ENCODE results near the gene PPP4R3B. TPM values are rescaled to one million over a fixed set of nuclear protein-coding genes. Genes with fewer than 3 reads are reported as not detected.

The PPP4R3B gene
- total RNA-seq, 2 experiments from 2014 or later, result 42.3 to 68.4 TPM

DNA sequence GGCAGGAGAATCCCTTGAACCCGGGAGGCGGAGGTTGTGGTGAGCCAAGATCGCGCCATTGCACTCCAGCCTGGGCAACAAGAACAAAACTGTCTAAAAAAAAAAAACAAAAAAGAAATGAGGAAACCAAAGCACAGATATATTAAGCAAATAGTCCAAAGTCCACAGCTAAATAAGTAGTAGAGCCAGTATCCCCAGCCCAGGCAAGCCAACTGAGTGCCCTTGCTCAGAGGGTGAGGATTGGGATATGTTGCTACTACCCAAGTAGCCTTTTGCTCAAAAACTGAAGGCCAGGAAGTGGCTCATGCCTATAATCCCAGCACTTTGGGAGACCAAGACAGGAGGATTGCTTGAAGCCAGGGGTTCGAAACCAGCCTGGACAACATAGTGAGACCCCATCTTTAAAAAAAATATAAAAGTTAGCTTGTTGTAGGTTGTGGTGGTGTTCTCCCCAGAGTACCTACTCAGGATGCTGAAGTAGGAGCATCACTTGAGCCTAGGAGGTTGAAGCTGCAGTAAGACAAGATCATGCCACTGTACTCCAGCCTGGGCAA lies 92.5 kb downstream of the PPP4R3B start:
- TF ChIP-seq, protein P1, sequence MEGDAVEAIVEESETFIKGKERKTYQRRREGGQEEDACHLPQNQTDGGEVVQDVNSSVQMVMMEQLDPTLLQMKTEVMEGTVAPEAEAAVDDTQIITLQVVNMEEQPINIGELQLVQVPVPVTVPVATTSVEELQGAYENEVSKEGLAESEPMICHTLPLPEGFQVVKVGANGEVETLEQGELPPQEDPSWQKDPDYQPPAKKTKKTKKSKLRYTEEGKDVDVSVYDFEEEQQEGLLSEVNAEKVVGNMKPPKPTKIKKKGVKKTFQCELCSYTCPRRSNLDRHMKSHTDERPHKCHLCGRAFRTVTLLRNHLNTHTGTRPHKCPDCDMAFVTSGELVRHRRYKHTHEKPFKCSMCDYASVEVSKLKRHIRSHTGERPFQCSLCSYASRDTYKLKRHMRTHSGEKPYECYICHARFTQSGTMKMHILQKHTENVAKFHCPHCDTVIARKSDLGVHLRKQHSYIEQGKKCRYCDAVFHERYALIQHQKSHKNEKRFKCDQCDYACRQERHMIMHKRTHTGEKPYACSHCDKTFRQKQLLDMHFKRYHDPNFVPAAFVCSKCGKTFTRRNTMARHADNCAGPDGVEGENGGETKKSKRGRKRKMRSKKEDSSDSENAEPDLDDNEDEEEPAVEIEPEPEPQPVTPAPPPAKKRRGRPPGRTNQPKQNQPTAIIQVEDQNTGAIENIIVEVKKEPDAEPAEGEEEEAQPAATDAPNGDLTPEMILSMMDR (conservative IDR thresholded peaks at IDR 0.05; ENCODE audit: low read length), result no peak
- no peak for TF ChIP-seq EZH2phosphoT487 (IDR thresholded peaks at IDR 0.05; ENCODE audit: borderline replicate concordance, low read depth, low read length)
- Histone ChIP-seq H3K4me2 (ENCODE audit: low read length) (no peak overlapping the region), H3K36me3 (ENCODE audit: insufficient read depth, low read length) (no peaks in the 10 kb centered on the region), H3K9me2 (ENCODE audit: insufficient read depth, low read length) (no peaks in the 10 kb centered on the region), H3K4me1 (ENCODE audit: insufficient read depth, low read length, poor library complexity, severe bottlenecking) (peaks cover 9% of the 10 kb centered on the region), H3K4me3 (ENCODE audit: low read depth, low read length, poor library complexity, severe bottlenecking) (no peak overlapping the region), H3K27ac (ENCODE audit: low read depth, low read length, poor library complexity, severe bottlenecking) (no peak overlapping the region), H3K9me3 (ENCODE audit: low read length) (no peaks in the 10 kb centered on the region), H2AFZ (ENCODE audit: low read length) (no peak overlapping the region), H4K20me1 (ENCODE audit: insufficient read depth, low read length) (no peaks in the 10 kb centered on the region), H3K79me2 (ENCODE audit: insufficient read depth, low read depth, low read length) (no peaks in the 10 kb centered on the region)
- POLR2A ChIA-PET, result no interaction called here
- intact Hi-C loops (cut with micrococcal nuclease; ENCODE audit: unreplicated experiment), result no loop called here
- DNase-seq (ENCODE audit: low spot score), result no peak
- CTCF ChIA-PET (ENCODE audit: unreplicated experiment), result no interaction called here
- BruUV-seq (replicated peaks), result no TSS peak

DNA sequence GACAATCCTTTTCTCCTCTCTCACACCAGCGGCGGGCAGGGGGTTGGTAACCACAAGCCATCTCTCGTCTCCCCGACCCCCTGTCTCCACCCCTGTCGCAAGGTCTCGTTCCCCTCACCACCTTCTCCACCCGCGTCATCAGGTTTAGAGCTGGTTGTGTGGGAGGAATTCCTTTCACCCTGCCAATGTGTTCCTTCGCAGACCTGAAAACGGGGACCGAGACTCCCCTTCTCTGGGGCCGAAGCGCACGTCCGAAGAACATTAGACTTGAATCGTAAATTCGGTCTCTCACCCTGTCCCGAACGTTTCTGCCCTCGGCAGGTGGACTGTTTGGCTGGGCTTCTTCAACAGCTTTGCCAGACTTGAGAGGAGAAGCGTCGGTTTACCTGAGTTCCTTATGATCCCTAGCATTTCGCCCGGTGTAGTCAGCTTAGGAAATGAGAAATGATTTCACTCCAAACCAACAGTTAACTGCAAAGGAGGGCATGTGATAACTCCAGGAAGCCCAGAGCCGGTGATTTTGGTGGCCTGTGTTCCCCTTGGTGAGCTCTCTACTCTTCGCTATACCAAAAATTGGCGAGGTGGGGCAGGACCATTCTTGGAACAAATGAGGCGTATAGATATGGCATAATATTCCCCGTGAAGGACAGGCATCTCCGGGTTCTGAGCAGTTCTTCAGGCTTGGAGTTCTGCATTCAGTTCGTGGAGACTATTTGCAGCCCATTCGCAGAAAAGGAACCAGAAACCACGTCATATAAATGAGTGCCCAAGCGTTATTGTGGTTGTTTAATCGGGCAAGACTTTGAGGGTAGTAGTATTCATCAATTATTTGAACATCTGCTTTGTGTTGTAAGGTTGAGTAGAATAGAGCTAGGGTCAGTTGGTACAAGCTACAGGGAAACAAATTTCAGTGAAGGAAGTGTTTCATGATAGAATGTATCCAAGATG lies 97.2 kb downstream of the PPP4R3B start:
- no peaks in the 10 kb centered on the region for H3K79me2 ChIP-seq (ENCODE audit: insufficient read depth, low read depth, low read length)
- peak overlapping the region; percentile 77 for H3K4me3 ChIP-seq (ENCODE audit: low read depth, low read length, poor library complexity, severe bottlenecking)
- peak overlapping the region; percentile 79 for H2AFZ ChIP-seq (ENCODE audit: low read length)
- H4K20me1 ChIP-seq (ENCODE audit: insufficient read depth, low read length), result no peaks in the 10 kb centered on the region
- intact Hi-C loops (cut with micrococcal nuclease; ENCODE audit: unreplicated experiment), result no loop called here
- peaks cover 10% of the 10 kb centered on the region for H3K4me1 ChIP-seq (ENCODE audit: insufficient read depth, low read length, poor library complexity, severe bottlenecking)
- H3K36me3 ChIP-seq (ENCODE audit: insufficient read depth, low read length), result no peaks in the 10 kb centered on the region
- TF ChIP-seq, protein P1 (conservative IDR thresholded peaks at IDR 0.05; ENCODE audit: low read length), result no peak
- no peak for TF ChIP-seq EZH2phosphoT487 (IDR thresholded peaks at IDR 0.05; ENCODE audit: borderline replicate concordance, low read depth, low read length)
- TSS peak; percentile 60 for BruUV-seq (replicated peaks)
- CTCF ChIA-PET (ENCODE audit: unreplicated experiment), result interaction anchor here (1.0 to 1.1 kb wide), 2 partner anchors 22 to 288 kb away, joined by 3 to 5 read pairs; partner anchors contain the start of gene RPS27A
- no peaks in the 10 kb centered on the region for H3K9me2 ChIP-seq (ENCODE audit: insufficient read depth, low read length)
- peak overlapping the region; percentile 88 for H3K4me2 ChIP-seq (ENCODE audit: low read length)
- no peak overlapping the region for H3K27ac ChIP-seq (ENCODE audit: low read depth, low read length, poor library complexity, severe bottlenecking)
- POLR2A ChIA-PET, result interaction anchor here (0.6 to 2.9 kb wide), 24 partner anchors 9 to 1850 kb away, joined by 3 to 14 read pairs (median 4); no protein-coding TSS in a partner anchor
- H3K9me3 ChIP-seq (ENCODE audit: low read length), result no peaks in the 10 kb centered on the region
- DNase-seq (ENCODE audit: low spot score), result peak; percentile 21

Measured in OCI-LY7 (cell line).